ENCODE results near the gene PLA2G6.
A peak's percentile ranks its signal among the peaks of the same experiment; 100 is the strongest.
"Not testable (repeated sequence)": the region's sequence is repeated elsewhere in the genome, so short reads cannot be mapped to it uniquely, and the experiment has no call there.

PLA2G6 gene

GRCh38 chr22:38171927-38172831 is 9.5 kb downstream of the PLA2G6 start:
- peaks cover 9% of the 10 kb centered on the region for H3K36me3 Mint-ChIP-seq (ENCODE audit: low read depth)
- H3K9me3 Mint-ChIP-seq: no peaks in the 10 kb centered on the region
- no peak overlapping the region for H3K4me3 Mint-ChIP-seq
- H3K27me3 Mint-ChIP-seq: no peaks in the 10 kb centered on the region
- peak overlapping the region; percentile 89 for H3K27ac Mint-ChIP-seq
- peaks cover 44% of the 10 kb centered on the region for H3K4me1 Mint-ChIP-seq (ENCODE audit: low read depth)

GRCh38 chr22:38170469-38170868 is 11.2 kb downstream of the PLA2G6 start:
- H3K9me3 Mint-ChIP-seq: no peaks in the 10 kb centered on the region
- H3K4me1 Mint-ChIP-seq (ENCODE audit: low read depth): peaks cover 27% of the 10 kb centered on the region
- H3K4me3 Mint-ChIP-seq: no peak overlapping the region
- H3K36me3 Mint-ChIP-seq (ENCODE audit: low read depth): peaks cover 9% of the 10 kb centered on the region
- no peaks in the 10 kb centered on the region for H3K27me3 Mint-ChIP-seq
- no peak overlapping the region for H3K27ac Mint-ChIP-seq

GRCh38 chr22:38169116-38169515 is 12.5 kb downstream of the PLA2G6 start:
- no peak overlapping the region for H3K4me3 Mint-ChIP-seq
- peaks cover 9% of the 10 kb centered on the region for H3K36me3 Mint-ChIP-seq (ENCODE audit: low read depth)
- no peak overlapping the region for H3K27ac Mint-ChIP-seq
- no peaks in the 10 kb centered on the region for H3K27me3 Mint-ChIP-seq
- H3K4me1 Mint-ChIP-seq (ENCODE audit: low read depth): peaks cover 19% of the 10 kb centered on the region
- H3K9me3 Mint-ChIP-seq: no peaks in the 10 kb centered on the region

GRCh38 chr22:38167988-38168407 is 13.6 kb downstream of the PLA2G6 start:
- no peak overlapping the region for H3K27ac Mint-ChIP-seq

GRCh38 chr22:38165922-38166593 is 15.6 kb downstream of the PLA2G6 start:
- no peak overlapping the region for H3K27ac Mint-ChIP-seq
- H3K36me3 Mint-ChIP-seq (ENCODE audit: low read depth): peaks cover 10% of the 10 kb centered on the region
- H3K27me3 Mint-ChIP-seq: no peaks in the 10 kb centered on the region
- no peaks in the 10 kb centered on the region for H3K9me3 Mint-ChIP-seq
- no peak overlapping the region for H3K4me3 Mint-ChIP-seq
- H3K4me1 Mint-ChIP-seq (ENCODE audit: low read depth): peaks cover 12% of the 10 kb centered on the region

More at GRCh38 chr22:38167988-38168407, 13.6 kb downstream of the PLA2G6 start:
- Mint-ChIP-seq H3K9me3 (no peaks in the 10 kb centered on the region), H3K4me3 (no peak overlapping the region), H3K27me3 (no peaks in the 10 kb centered on the region), H3K4me1 (ENCODE audit: low read depth) (peaks cover 13% of the 10 kb centered on the region), H3K36me3 (ENCODE audit: low read depth) (peaks cover 9% of the 10 kb centered on the region)

GRCh38 chr22:38164551-38164918 is 17.1 kb downstream of the PLA2G6 start:
- peaks cover 13% of the 10 kb centered on the region for H3K4me1 Mint-ChIP-seq (ENCODE audit: low read depth)
- H3K9me3 Mint-ChIP-seq: no peaks in the 10 kb centered on the region
- H3K27me3 Mint-ChIP-seq: no peaks in the 10 kb centered on the region
- H3K36me3 Mint-ChIP-seq (ENCODE audit: low read depth): peaks cover 10% of the 10 kb centered on the region
- no peak overlapping the region for H3K27ac Mint-ChIP-seq
- H3K4me3 Mint-ChIP-seq: no peak overlapping the region

- Mint-ChIP-seq H3K36me3 (ENCODE audit: low read depth) (peaks cover 10% of the 10 kb centered on the region), H3K27ac (no peak overlapping the region), H3K9me3 (no peaks in the 10 kb centered on the region), H3K4me1 (ENCODE audit: low read depth) (peaks cover 13% of the 10 kb centered on the region), H3K27me3 (no peaks in the 10 kb centered on the region), H3K4me3 (no peak overlapping the region)
These were observed 17.6 kb downstream of the PLA2G6 start for GRCh38 chr22:38163844-38164550.

GRCh38 chr22:38162881-38163843 is 18.5 kb downstream of the PLA2G6 start:
- H3K4me3 Mint-ChIP-seq: no peak overlapping the region
- peaks cover 13% of the 10 kb centered on the region for H3K4me1 Mint-ChIP-seq (ENCODE audit: low read depth)
- H3K36me3 Mint-ChIP-seq (ENCODE audit: low read depth): peaks cover 10% of the 10 kb centered on the region
- H3K27me3 Mint-ChIP-seq: no peaks in the 10 kb centered on the region
- no peak overlapping the region for H3K27ac Mint-ChIP-seq
- H3K9me3 Mint-ChIP-seq: no peaks in the 10 kb centered on the region

- Mint-ChIP-seq H3K9me3 (no peaks in the 10 kb centered on the region), H3K4me1 (ENCODE audit: low read depth) (peaks cover 5% of the 10 kb centered on the region), H3K36me3 (ENCODE audit: low read depth) (no peaks in the 10 kb centered on the region), H3K4me3 (no peak overlapping the region), H3K27me3 (no peaks in the 10 kb centered on the region), H3K27ac (no peak overlapping the region)
These were observed 25.9 kb downstream of the PLA2G6 start for GRCh38 chr22:38155703-38156102.

- H3K27ac Mint-ChIP-seq; H3K9me3 Mint-ChIP-seq; H3K4me3 Mint-ChIP-seq; H3K27me3 Mint-ChIP-seq; H3K36me3 Mint-ChIP-seq (ENCODE audit: low read depth); H3K4me1 Mint-ChIP-seq (ENCODE audit: low read depth): not testable (repeated sequence)
These were observed 27.1 kb downstream of the PLA2G6 start for GRCh38 chr22:38154563-38154915.

- Mint-ChIP-seq H3K4me1 (ENCODE audit: low read depth) (peaks cover 5% of the 10 kb centered on the region), H3K36me3 (ENCODE audit: low read depth) (peaks cover 4% of the 10 kb centered on the region), H3K27ac (no peak overlapping the region), H3K9me3 (no peaks in the 10 kb centered on the region), H3K27me3 (no peaks in the 10 kb centered on the region), H3K4me3 (no peak overlapping the region)
These were observed 27.6 kb downstream of the PLA2G6 start for GRCh38 chr22:38153821-38154562.

- no peak overlapping the region for H3K27ac Mint-ChIP-seq
- H3K4me1 Mint-ChIP-seq (ENCODE audit: low read depth): peaks cover 19% of the 10 kb centered on the region
- H3K27me3 Mint-ChIP-seq: no peaks in the 10 kb centered on the region
- peaks cover 11% of the 10 kb centered on the region for H3K36me3 Mint-ChIP-seq (ENCODE audit: low read depth)
- H3K4me3 Mint-ChIP-seq: no peak overlapping the region
- H3K9me3 Mint-ChIP-seq: no peaks in the 10 kb centered on the region
These were observed 30.5 kb downstream of the PLA2G6 start for GRCh38 chr22:38151126-38151500.

GRCh38 chr22:38148245-38148644 is 33.4 kb downstream of the PLA2G6 start:
- Mint-ChIP-seq H3K27me3 (no peaks in the 10 kb centered on the region), H3K36me3 (ENCODE audit: low read depth) (peaks cover 14% of the 10 kb centered on the region), H3K4me1 (ENCODE audit: low read depth) (peaks cover 18% of the 10 kb centered on the region), H3K27ac (no peak overlapping the region), H3K4me3 (no peak overlapping the region), H3K9me3 (no peaks in the 10 kb centered on the region)

GRCh38 chr22:38146166-38146565 is 35.5 kb downstream of the PLA2G6 start:
- not testable (repeated sequence) for H3K9me3 Mint-ChIP-seq, H3K27me3 Mint-ChIP-seq, H3K27ac Mint-ChIP-seq, H3K4me3 Mint-ChIP-seq
- Mint-ChIP-seq H3K36me3 (ENCODE audit: low read depth) (peaks cover 15% of the 10 kb centered on the region), H3K4me1 (ENCODE audit: low read depth) (peaks cover 19% of the 10 kb centered on the region)

Measured in stimulated activated naive CD8-positive, alpha-beta T cell treated with anti-CD3 and anti-CD28 coated beads, Interleukin-15, Interleukin-2, amounts not matched to agents 100 ng/mL and 50 ng/mL, for 24 hours (primary cell).